Stomach (tissue), 9 donors: ENCODE measurements around the gene MED13L. TPM values are rescaled to one million over a fixed set of nuclear protein-coding genes. Genes with fewer than 3 reads are reported as not detected.

Source experiments
- DNase-seq, 2 donors: peaks; one replicate each; pipeline versions ENCODE4 v3.0.0 to v3.0.0-alpha.2; 2013 to 2019
- H3K27ac ChIP-seq, 5 donors: fragments of 200-600 bp in 4 of 5; sonication (generic) in 4 of 5; one replicate each; pipeline ENCODE4 v1.5.1; 2013 to 2019; ENCODE audit warnings: mild to moderate bottlenecking in 1 of 5, moderate library complexity in 1 of 5
- H3K27me3 ChIP-seq, 3 donors: fragments of 200-600 bp; sonication (generic); one replicate each; pipeline ENCODE4 v1.5.1; 2017 to 2019; ENCODE audit warnings: mixed run types in 1 of 3
- H3K36me3 ChIP-seq, 4 donors: fragments of 200-600 bp; sonication (generic); 1 replicate in 3 of 4; 2 replicates in 1 of 4; pipeline ENCODE4 v1.5.1; 2016 to 2019
- H3K4me1 ChIP-seq, 4 donors: fragments of 200-600 bp; sonication (generic); one replicate each; pipeline ENCODE4 v1.5.1; 2016 to 2019
- H3K4me3 ChIP-seq, 4 donors: fragments of 200-600 bp; sonication (generic) in 3 of 4; one replicate each; pipeline ENCODE4 v1.5.1; 2016 to 2019; ENCODE audit warnings: mild to moderate bottlenecking in 1 of 4
- H3K9me3 ChIP-seq, 4 donors: fragments of 200-600 bp; sonication (generic); one replicate each; pipeline ENCODE4 v1.5.1; 2016 to 2019
- EP300 ChIP-seq: sonication (generic); formaldehyde crosslinking; IDR thresholded peaks from one replicate; pipeline ENCODE4 v1.6.1; 2017; ENCODE audit warnings: antibody characterized with exemption
- POLR2A ChIP-seq, 4 donors: fragments of 450-650 bp; IDR thresholded peaks; one replicate each; pipeline ENCODE4 v1.6.1; 2016; ENCODE audit warnings: antibody characterized with exemption in 4 of 4, control low read depth in 2 of 4, mild to moderate bottlenecking in 1 of 4, moderate library complexity in 1 of 4
- POLR2AphosphoS5 ChIP-seq, 3 donors: sonication (generic); formaldehyde crosslinking; IDR thresholded peaks; one replicate each; pipeline ENCODE4 v1.6.1; 2016; ENCODE audit warnings: antibody characterized with exemption in 3 of 3
- WGBS, 5 donors: extraction: QIAGEN DNeasy Blood & Tissue Kit in 3 of 5; methylation state at CpG; one replicate each; pipeline versions ENCODE4 v1.1.5 to v1.1.7; 2013 to 2018; 5-methylcytosine and 5-hydroxymethylcytosine counted together
- intact Hi-C: fragments of 100-400 bp; cut with DNase I; formaldehyde crosslinking; loops from one replicate; pipeline ENCODE4 v1.15.1; 2023; ENCODE audit warnings: low total_unique reads
- polyA plus RNA-seq, 3 donors: library from polyadenylated mRNA; stranded (reverse); fragments of 200-250 nt; gene quantifications; one replicate each; pipeline ENCODE4 v1.2.3, GENCODE V29; 2013
- total RNA-seq, 5 donors: library from RNA; depleted of rRNA; stranded (reverse); fragments of >200 nt; gene quantifications; one replicate each; pipeline versions ENCODE4 v1.1.0 to v1.2.3, GENCODE V29; 2014 to 2016
- TF ChIP-seq, protein P1 (sequence below), 7 experiments: fragments of 450-650 bp in 4 of 7; fragments of 200-600 bp in 3 of 7; sonication (generic) in 3 of 7; IDR thresholded peaks; one replicate each; pipeline ENCODE4 v1.5.1; 2016 to 2019; ENCODE audit warnings: antibody characterized with exemption in 7 of 7, control low read depth in 2 of 7, mild to moderate bottlenecking in 1 of 7
- donor health status: healthy with polysubstance abuse.
- donor health status: Bipolar disorder and iron deficiency.
- donor health status: healthy.

Gene MED13L
- total and polyA plus RNA-seq, 8 donors, result 10.4 to 305 (median 72.7) TPM

GRCh38 chr12:116207274-116207673 is 70.2 kb downstream of the MED13L start:
- intact Hi-C loops, result no loop called here
- Histone ChIP-seq H3K27me3 (no peaks in the 10 kb centered on the region), H3K4me1 (peaks cover 0 to 73% (median 37%) of the 10 kb centered on the region in 4 donors), H3K9me3 (no peaks in the 10 kb centered on the region), H3K36me3 (no peaks in the 10 kb centered on the region), H3K4me3 (no peak overlapping the region), H3K27ac (no peak overlapping the region)
- DNase-seq, result no peak
- 96 to 99% (median 96%) methylated on average over 3 of the region's 3 CpGs for WGBS, 5 donors
- no peak for TF ChIP-seq POLR2AphosphoS5 (IDR thresholded peaks at IDR 0.05)
- no peak for TF ChIP-seq POLR2A (IDR thresholded peaks at IDR 0.05)
- TF ChIP-seq, protein P1, sequence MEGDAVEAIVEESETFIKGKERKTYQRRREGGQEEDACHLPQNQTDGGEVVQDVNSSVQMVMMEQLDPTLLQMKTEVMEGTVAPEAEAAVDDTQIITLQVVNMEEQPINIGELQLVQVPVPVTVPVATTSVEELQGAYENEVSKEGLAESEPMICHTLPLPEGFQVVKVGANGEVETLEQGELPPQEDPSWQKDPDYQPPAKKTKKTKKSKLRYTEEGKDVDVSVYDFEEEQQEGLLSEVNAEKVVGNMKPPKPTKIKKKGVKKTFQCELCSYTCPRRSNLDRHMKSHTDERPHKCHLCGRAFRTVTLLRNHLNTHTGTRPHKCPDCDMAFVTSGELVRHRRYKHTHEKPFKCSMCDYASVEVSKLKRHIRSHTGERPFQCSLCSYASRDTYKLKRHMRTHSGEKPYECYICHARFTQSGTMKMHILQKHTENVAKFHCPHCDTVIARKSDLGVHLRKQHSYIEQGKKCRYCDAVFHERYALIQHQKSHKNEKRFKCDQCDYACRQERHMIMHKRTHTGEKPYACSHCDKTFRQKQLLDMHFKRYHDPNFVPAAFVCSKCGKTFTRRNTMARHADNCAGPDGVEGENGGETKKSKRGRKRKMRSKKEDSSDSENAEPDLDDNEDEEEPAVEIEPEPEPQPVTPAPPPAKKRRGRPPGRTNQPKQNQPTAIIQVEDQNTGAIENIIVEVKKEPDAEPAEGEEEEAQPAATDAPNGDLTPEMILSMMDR (IDR thresholded peaks at IDR 0.05), result no peak
- no peak for TF ChIP-seq EP300

DNA sequence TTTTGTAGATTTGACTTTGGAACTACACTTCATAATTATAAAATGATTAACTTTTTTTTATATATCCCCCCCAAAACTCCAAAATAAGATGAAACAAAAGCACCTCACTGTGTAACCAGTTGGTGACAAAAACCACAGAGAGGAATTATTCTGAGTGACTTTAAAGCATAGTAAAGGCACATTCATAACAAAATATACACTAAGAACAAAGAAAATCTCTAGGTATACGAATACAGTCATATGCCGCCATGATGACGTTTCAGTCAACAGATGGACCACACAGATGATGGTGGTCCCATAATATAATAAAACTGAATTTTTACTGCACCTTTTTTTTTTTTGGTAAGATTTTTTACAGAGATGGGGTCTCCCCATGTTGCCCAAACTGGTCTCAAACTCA is 70.7 kb downstream of the MED13L start:
- Histone ChIP-seq H3K9me3 (no peaks in the 10 kb centered on the region), H3K27me3 (no peaks in the 10 kb centered on the region), H3K27ac (no peak overlapping the region), H3K36me3 (no peaks in the 10 kb centered on the region), H3K4me1 (peaks cover 0 to 77% (median 37%) of the 10 kb centered on the region in 4 donors), H3K4me3 (no peak overlapping the region)
- WGBS, 5 donors, result 92 to 97% (median 94%) methylated on average over 3 of the region's 3 CpGs
- DNase-seq, result no peak
- intact Hi-C loops, result no loop called here
- no peak for TF ChIP-seq POLR2AphosphoS5 (IDR thresholded peaks at IDR 0.05)

GRCh38 chr12:116204785-116205184 is 72.7 kb downstream of the MED13L start:
- no peak for TF ChIP-seq EP300
- Histone ChIP-seq H3K27me3 (no peaks in the 10 kb centered on the region), H3K36me3 (no peaks in the 10 kb centered on the region), H3K27ac (no peak overlapping the region), H3K9me3 (no peaks in the 10 kb centered on the region), H3K4me1 (peaks cover 0 to 72% (median 37%) of the 10 kb centered on the region in 4 donors), H3K4me3 (no peak overlapping the region)
- no peak for DNase-seq
- 90 to 99% (median 97%) methylated on average over 3 of the region's 3 CpGs for whole genome bisulfite sequencing, 5 donors
- intact Hi-C loops, result no loop called here

DNA sequence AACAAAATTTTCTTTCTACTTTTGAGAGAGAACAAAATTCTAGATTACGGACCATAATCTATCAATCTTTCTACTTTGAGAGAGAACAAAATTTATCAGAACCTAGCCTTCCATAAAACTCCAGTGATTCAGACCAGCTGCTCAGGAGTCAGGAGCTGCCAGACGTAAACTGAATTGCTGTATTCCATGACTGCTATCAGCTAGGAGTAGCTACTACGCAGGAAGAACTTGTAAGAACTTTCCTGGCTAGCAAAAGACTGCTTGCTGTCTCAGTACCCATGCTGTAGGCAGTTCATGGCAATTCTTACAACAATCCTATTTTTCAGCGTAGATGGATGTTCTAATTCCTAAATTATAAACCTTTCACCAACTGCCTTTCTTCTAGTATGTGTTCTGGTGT is 73.3 kb downstream of the MED13L start:
- Histone ChIP-seq H3K4me3 (no peak overlapping the region), H3K27me3 (no peaks in the 10 kb centered on the region), H3K4me1 (peaks cover under 1 to 72% (median 37%) of the 10 kb centered on the region in 4 donors), H3K27ac (no peak overlapping the region), H3K9me3 (no peaks in the 10 kb centered on the region), H3K36me3 (no peaks in the 10 kb centered on the region)
- WGBS, 5 donors, result 82 to 89% (median 86%) methylated on average over 4 of the region's 4 CpGs
- no peak for TF ChIP-seq EP300
- no peak for TF ChIP-seq POLR2A (IDR thresholded peaks at IDR 0.05)
- TF ChIP-seq POLR2AphosphoS5 (IDR thresholded peaks at IDR 0.05), result no peak
- TF ChIP-seq, protein P1 (IDR thresholded peaks at IDR 0.05), result no peak
- DNase-seq, result no peak
- intact Hi-C loops, result no loop called here

- DNase-seq, result no peak
- no peaks in the 10 kb centered on the region for H3K9me3 ChIP-seq
- no peaks in the 10 kb centered on the region for H3K27me3 ChIP-seq
- no peaks in the 10 kb centered on the region for H3K36me3 ChIP-seq
- WGBS, 5 donors, result 68 to 76% (median 72%) methylated on average over 4 of the region's 4 CpGs
- intact Hi-C loops, result no loop called here
- no peak overlapping the region for H3K27ac ChIP-seq
- peaks cover 4 to 72% (median 38%) of the 10 kb centered on the region in 4 donors for H3K4me1 ChIP-seq
- TF ChIP-seq POLR2AphosphoS5 (IDR thresholded peaks at IDR 0.05), result no peak
- no peak for TF ChIP-seq EP300
- TF ChIP-seq, protein P1 (IDR thresholded peaks at IDR 0.05), result no peak
- no peak for TF ChIP-seq POLR2A (IDR thresholded peaks at IDR 0.05)
- no peak overlapping the region for H3K4me3 ChIP-seq
Measured at GRCh38 chr12:116202940-116203339, 74.6 kb downstream of the MED13L start.
